IMR-90 (cell line): Measurements from ENCODE around the gene CDH15. TPM values are rescaled to one million over a fixed set of nuclear protein-coding genes. Genes with fewer than 3 reads are reported as not detected.

Experiments
- ATAC-seq: fragments of 200-7000 bp; cut with Tn5 transposase; 2 replicates; pipeline ENCODE4 v1.9.1; 2020; ENCODE audit warnings: low read depth, mild to moderate bottlenecking, moderate library complexity
- BruUV-seq: library from RNA; stranded (reverse); fragments of 400-500 nt; replicated peaks from 2 replicates; lab custom pipeline; 2021; lab: Mats Ljungman, UMichigan
- CTCF ChIA-PET: fragments of 300-600 bp; formaldehyde crosslinking; extraction: SDS; loops from one replicate; lab custom pipeline; 2021; ENCODE audit warnings: antibody characterized with exemption; lab: Yijun Ruan, JAX
- POLR2A ChIA-PET: fragments of 300-600 bp; sonication (Branson Sonifier 250); formaldehyde crosslinking; loops from one replicate; lab custom pipeline; 2022; ENCODE audit warnings: antibody characterized with exemption; ENCODE audit not compliant: unreplicated experiment; lab: Charles Lee
- DNase-seq: peaks from one replicate; pipeline ENCODE4 v3.0.0; 2013
- H2AFZ ChIP-seq: replicated peaks from 2 replicates; pipeline ENCODE3; 2013; ENCODE audit warnings: low read length, mild to moderate bottlenecking; ENCODE audit not compliant: poor library complexity
- H2AK5ac ChIP-seq: 2 replicates; pipeline ENCODE4 v1.6.1; 2013; ENCODE audit warnings: low read depth, low read length, inconsistent platforms
- H2AK9ac ChIP-seq: replicated peaks from 2 replicates; pipeline ENCODE3; 2013; ENCODE audit warnings: mild to moderate bottlenecking, low read depth, low read length, moderate library complexity; ENCODE audit not compliant: poor library complexity
- H2BK120ac ChIP-seq: 2 replicates; pipeline ENCODE4 v1.6.1; 2013; ENCODE audit warnings: low read depth, low read length, inconsistent platforms
- H2BK15ac ChIP-seq: 3 replicates; pipeline ENCODE4 v1.6.1; 2013; ENCODE audit warnings: low read depth, low read length, inconsistent platforms
- H2BK20ac ChIP-seq: 2 replicates; pipeline ENCODE4 v1.6.1; 2013; ENCODE audit warnings: low read depth, mild to moderate bottlenecking, inconsistent platforms, low read length, moderate library complexity
- H2BK5ac ChIP-seq: 2 replicates; pipeline ENCODE4 v1.6.1; 2013; ENCODE audit warnings: mild to moderate bottlenecking, low read depth, low read length, inconsistent platforms; ENCODE audit not compliant: poor library complexity, severe bottlenecking
- H3K14ac ChIP-seq: replicated peaks from 2 replicates; pipeline ENCODE4 v1.6.1; 2013; ENCODE audit warnings: low read depth, low read length, inconsistent platforms
- H3K18ac ChIP-seq: 2 replicates; pipeline ENCODE4 v1.6.1; 2013; ENCODE audit warnings: low read depth, low read length, control low read depth
- H3K23ac ChIP-seq: 2 replicates; pipeline ENCODE4 v1.6.1; 2013; ENCODE audit warnings: low read depth, low read length, inconsistent platforms
- H3K27ac ChIP-seq: 2 replicates; pipeline ENCODE4 v1.5.1; 2013; ENCODE audit warnings: mild to moderate bottlenecking, control low read depth, low read length; ENCODE audit not compliant: insufficient read depth
- H3K27me3 ChIP-seq: 2 replicates; pipeline ENCODE4 v1.6.1; 2013; ENCODE audit warnings: low read length; ENCODE audit not compliant: control insufficient read depth, insufficient read depth
- H3K36me3 ChIP-seq: 2 replicates; pipeline ENCODE4 v1.6.1; 2013; ENCODE audit warnings: low read length, mixed read lengths; ENCODE audit not compliant: control insufficient read depth, insufficient read depth
- H3K4ac ChIP-seq: 2 replicates; pipeline ENCODE4 v1.6.1; 2013; ENCODE audit warnings: low read depth, low read length, inconsistent platforms
- H3K4me1 ChIP-seq: 2 replicates; pipeline ENCODE4 v1.6.1; 2013; ENCODE audit warnings: low read length, mixed read lengths; ENCODE audit not compliant: control insufficient read depth, insufficient read depth
- H3K4me2 ChIP-seq: 2 replicates; pipeline ENCODE4 v1.6.1; 2013; ENCODE audit warnings: low read depth, mild to moderate bottlenecking, control low read depth, low read length, moderate library complexity
- H3K4me3 ChIP-seq: 2 replicates; pipeline ENCODE4 v1.5.1; 2013; ENCODE audit warnings: low read depth, mild to moderate bottlenecking, control low read depth, low read length, moderate library complexity; ENCODE audit not compliant: insufficient read depth
- H3K56ac ChIP-seq: 2 replicates; pipeline ENCODE4 v1.6.1; 2013; ENCODE audit warnings: low read length, inconsistent platforms; ENCODE audit not compliant: insufficient read depth; ENCODE audit errors: extremely low read depth
- H3K79me1 ChIP-seq, 2 experiments: 2 replicates each; pipeline ENCODE4 v1.6.1; 2013; ENCODE audit warnings: low read length in 2 of 2, inconsistent platforms in 1 of 2, low read depth in 1 of 2
- H3K9ac ChIP-seq: 2 replicates; pipeline ENCODE4 v1.6.1; 2013; ENCODE audit warnings: low read depth, low read length, control low read depth
- H3K9me1 ChIP-seq: 2 replicates; pipeline ENCODE4 v1.6.1; 2013; ENCODE audit warnings: low read length, inconsistent platforms; ENCODE audit not compliant: insufficient read depth
- H3K9me3 ChIP-seq: 2 replicates; pipeline ENCODE4 v1.6.1; 2013; ENCODE audit warnings: low read length; ENCODE audit not compliant: control insufficient read depth, insufficient read depth
- H4K20me1 ChIP-seq: 2 replicates; pipeline ENCODE4 v1.6.1; 2013; ENCODE audit warnings: low read length, inconsistent platforms; ENCODE audit not compliant: insufficient read depth
- H4K5ac ChIP-seq: 2 replicates; pipeline ENCODE4 v1.6.1; 2013; ENCODE audit warnings: mild to moderate bottlenecking, low read depth, low read length, control low read depth
- H4K8ac ChIP-seq, 2 experiments: 2 replicates each; pipeline ENCODE4 v1.6.1; 2013; ENCODE audit warnings: low read depth in 2 of 2, low read length in 2 of 2, control low read depth in 1 of 2, inconsistent platforms in 1 of 2
- H4K91ac ChIP-seq: 2 replicates; pipeline ENCODE4 v1.6.1; 2013; ENCODE audit warnings: low read depth, low read length, inconsistent platforms; ENCODE audit not compliant: insufficient read depth
- BHLHE40 ChIP-seq: fragments of 150-350 bp; IDR thresholded peaks from 2 replicates; pipeline ENCODE4 v1.6.1; 2016; ENCODE audit warnings: mild to moderate bottlenecking, low read depth, low read length
- CEBPB ChIP-seq: IDR thresholded peaks from 2 replicates; pipeline ENCODE4 v1.6.1; 2012; ENCODE audit warnings: low read depth, low read length, improper control_type of control experiment
- CHD1 ChIP-seq: IDR thresholded peaks from 2 replicates; pipeline ENCODE4 v1.6.1; 2012; ENCODE audit warnings: low read depth, low read length, improper control_type of control experiment
- MAFK ChIP-seq: IDR thresholded peaks from 2 replicates; pipeline ENCODE4 v1.6.1; 2012; ENCODE audit warnings: low read depth, low read length, improper control_type of control experiment
- MAZ ChIP-seq: IDR thresholded peaks from 2 replicates; pipeline ENCODE4 v1.6.1; 2012; ENCODE audit warnings: low read depth, mild to moderate bottlenecking, low read length, improper control_type of control experiment, moderate library complexity, borderline replicate concordance
- NFE2L2 ChIP-seq: fragments of 150-350 bp; IDR thresholded peaks from 2 replicates; pipeline ENCODE4 v1.6.1; 2016; ENCODE audit warnings: low read depth, mild to moderate bottlenecking, low read length
- POLR2A ChIP-seq: IDR thresholded peaks from 2 replicates; pipeline ENCODE4 v1.6.1; 2012; ENCODE audit warnings: mild to moderate bottlenecking, low read depth, low read length
- RAD21 ChIP-seq: IDR thresholded peaks from 2 replicates; pipeline ENCODE4 v1.6.1; 2012; ENCODE audit warnings: low read length, improper control_type of control experiment
- RCOR1 ChIP-seq: IDR thresholded peaks from 2 replicates; pipeline ENCODE4 v1.6.1; 2012; ENCODE audit warnings: mild to moderate bottlenecking, low read length, improper control_type of control experiment; ENCODE audit not compliant: insufficient replicate concordance
- RFX5 ChIP-seq: IDR thresholded peaks from 2 replicates; pipeline ENCODE4 v1.8.0; 2012; ENCODE audit warnings: low read depth, mild to moderate bottlenecking, low read length, moderate library complexity
- SMC3 ChIP-seq: fragments of 150-350 bp; IDR thresholded peaks from 2 replicates; pipeline ENCODE4 v1.6.1; 2016; ENCODE audit warnings: low read depth, mild to moderate bottlenecking, antibody characterized with exemption, low read length, moderate library complexity
- WGBS, 2 experiments: methylation state at CpG; one replicate each; pipeline versions ENCODE4 v1.1.5 to v1.1.7; 2013; ENCODE audit warnings: missing lambda C conversion rate in 2 of 2; ENCODE audit not compliant: insufficient read length in 1 of 2; ENCODE audit errors: extremely low coverage in 2 of 2; 5-methylcytosine and 5-hydroxymethylcytosine counted together
- dilution Hi-C: fragments of 300-500 bp; cut with HindIII; formaldehyde crosslinking; loops from one replicate; pipeline ENCODE4 v1.14.3; 2018; ENCODE audit warnings: low sequenced_read_pairs; ENCODE audit not compliant: unreplicated experiment
- in situ Hi-C: fragments of 300-500 bp; cut with MboI; formaldehyde crosslinking; loops from 3 replicates; pipeline ENCODE4 v1.14.3; 2019; ENCODE audit warnings: low sequenced_read_pairs, inconsistent platforms, mixed read lengths
- intact Hi-C: fragments of 100-400 bp; cut with micrococcal nuclease; formaldehyde crosslinking; loops from 2 replicates; pipeline ENCODE4 v1.10.0; 2022
- polyA plus RNA-seq, 3 experiments: library from polyadenylated mRNA; depleted of rRNA; stranded (reverse); fragments of >200 nt; gene quantifications; 2 replicates each; pipeline ENCODE4 v1.2.3, GENCODE V29; 2012; ENCODE audit warnings: low replicate concordance in 1 of 3
- total RNA-seq: library from RNA; depleted of rRNA; stranded (reverse); fragments of >200 nt; gene quantifications from 2 replicates; pipeline ENCODE4 v1.2.3, GENCODE V29; 2012
- TF ChIP-seq, protein P1 (sequence below): fragments of 150-350 bp; IDR thresholded peaks from 2 replicates; pipeline ENCODE4 v1.6.1; 2016; ENCODE audit warnings: low read depth, mild to moderate bottlenecking, low read length, moderate library complexity, borderline replicate concordance
- TF ChIP-seq, protein P2 (sequence below): fragments of 150-350 bp; IDR thresholded peaks from 2 replicates; pipeline ENCODE4 v1.6.1; 2017; ENCODE audit warnings: mild to moderate bottlenecking, antibody characterized with exemption, low read length, low read depth

The CDH15 gene
- total and polyA plus RNA-seq, 2 of the 4 experiments (the other 2 are of a cell fraction) = 0.18 to 0.62 TPM

DNA sequence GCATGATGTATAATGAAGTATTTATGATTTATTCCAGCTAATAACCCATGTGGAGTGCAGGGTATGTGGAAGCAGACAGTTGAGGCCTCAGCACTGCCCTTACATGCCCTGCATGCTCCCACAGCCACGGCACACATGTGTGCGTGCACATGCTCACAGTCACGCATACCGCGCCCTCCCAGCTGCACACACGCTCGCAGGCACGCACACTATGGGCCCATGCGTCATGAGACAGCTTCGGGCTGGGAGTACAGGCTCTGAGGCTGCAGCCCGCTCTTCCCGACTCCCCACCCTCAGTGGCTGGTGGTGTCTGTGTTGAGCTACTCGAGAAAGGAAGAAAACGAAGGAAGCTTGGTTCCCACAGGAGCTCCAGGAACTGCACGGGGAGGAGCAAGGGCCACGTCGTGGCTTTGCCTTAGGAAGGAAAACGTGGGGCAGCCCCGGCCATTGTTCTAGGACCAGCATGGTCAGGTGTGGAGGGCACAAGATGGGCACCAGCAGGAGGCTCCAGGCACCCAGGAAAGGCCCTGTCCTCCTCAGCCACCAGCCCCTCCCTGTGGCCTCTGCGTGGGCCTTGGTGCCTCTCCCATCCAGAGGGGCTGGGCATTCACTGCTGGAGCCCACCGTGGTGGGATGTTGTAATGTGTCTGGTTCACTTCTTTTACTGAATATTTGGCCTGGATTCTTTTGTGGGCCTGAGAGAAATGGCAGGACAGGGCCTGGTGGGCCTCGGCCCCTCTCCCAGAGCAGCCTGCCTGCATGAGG, 27.5 kb upstream of the CDH15 start:
- Histone ChIP-seq H3K23ac (no peak overlapping the region), H4K91ac (no peak overlapping the region), H3K27me3 (no peaks in the 10 kb centered on the region), H3K56ac (no peak overlapping the region), H3K79me1 (0 out of 4 replicates have a peak, but pooled peaks cover 0 to 2% of the 10 kb centered on the region in 2 experiments), H2AFZ (no peak overlapping the region), H3K27ac (no peak overlapping the region), H4K5ac (no peak overlapping the region), H2AK5ac (no peak overlapping the region), H2AK9ac (no peak overlapping the region), H2BK5ac (no peak overlapping the region), H2BK20ac (no peak overlapping the region), H3K4me1 (no peaks in the 10 kb centered on the region), H2BK120ac (no peak overlapping the region), H3K9me1 (no peaks in the 10 kb centered on the region), H3K4me2 (no peak overlapping the region), H3K4me3 (no peak overlapping the region), H4K8ac (no peak overlapping the region), H3K14ac (no peak overlapping the region), H3K4ac (no peak overlapping the region), H4K20me1 (no peaks in the 10 kb centered on the region), H3K36me3 (peaks cover 31% of the 10 kb centered on the region), H3K18ac (no peak overlapping the region), H2BK15ac (no peak overlapping the region), H3K9me3 (no peaks in the 10 kb centered on the region), H3K9ac (no peak overlapping the region)
- ATAC-seq = no peak
- BruUV-seq = no TSS peak
- dilution Hi-C loops (no loop called here), intact Hi-C loops (no loop called here), in situ Hi-C loops (no loop called here)
- ChIA-PET POLR2A (no interaction called here), CTCF (no interaction called here)
- DNase-seq = no peak
- TF ChIP-seq, protein P1, sequence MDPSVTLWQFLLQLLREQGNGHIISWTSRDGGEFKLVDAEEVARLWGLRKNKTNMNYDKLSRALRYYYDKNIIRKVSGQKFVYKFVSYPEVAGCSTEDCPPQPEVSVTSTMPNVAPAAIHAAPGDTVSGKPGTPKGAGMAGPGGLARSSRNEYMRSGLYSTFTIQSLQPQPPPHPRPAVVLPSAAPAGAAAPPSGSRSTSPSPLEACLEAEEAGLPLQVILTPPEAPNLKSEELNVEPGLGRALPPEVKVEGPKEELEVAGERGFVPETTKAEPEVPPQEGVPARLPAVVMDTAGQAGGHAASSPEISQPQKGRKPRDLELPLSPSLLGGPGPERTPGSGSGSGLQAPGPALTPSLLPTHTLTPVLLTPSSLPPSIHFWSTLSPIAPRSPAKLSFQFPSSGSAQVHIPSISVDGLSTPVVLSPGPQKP = no peak
- TF ChIP-seq SMC3 (no peak), BHLHE40 (no peak), RFX5 (no peak), CEBPB (no peak), NFE2L2 (no peak), POLR2A (no peak), RAD21 (no peak), CHD1 (no peak), MAZ (no peak), MAFK (no peak), RCOR1 (no peak)
- TF ChIP-seq, protein P2, sequence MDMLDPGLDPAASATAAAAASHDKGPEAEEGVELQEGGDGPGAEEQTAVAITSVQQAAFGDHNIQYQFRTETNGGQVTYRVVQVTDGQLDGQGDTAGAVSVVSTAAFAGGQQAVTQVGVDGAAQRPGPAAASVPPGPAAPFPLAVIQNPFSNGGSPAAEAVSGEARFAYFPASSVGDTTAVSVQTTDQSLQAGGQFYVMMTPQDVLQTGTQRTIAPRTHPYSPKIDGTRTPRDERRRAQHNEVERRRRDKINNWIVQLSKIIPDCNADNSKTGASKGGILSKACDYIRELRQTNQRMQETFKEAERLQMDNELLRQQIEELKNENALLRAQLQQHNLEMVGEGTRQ = no peak
- 94% methylated on average over 7 of the region's 22 CpGs; no CpG with 5 or more reads in 1 of the 2 experiments for WGBS, 2 experiments
